Left ventricle myocardium inferior (tissue), 1 donor: ENCODE measurements around the gene EXTL1. TPM values are rescaled to one million over a fixed set of nuclear protein-coding genes. Genes with fewer than 3 reads are reported as not detected.

Experiments used
- DNase-seq: peaks from one replicate; pipeline ENCODE4 v3.0.0-alpha.2; 2020
- H3K27ac ChIP-seq: fragments of 200-600 bp; replicated peaks from 2 replicates; pipeline ENCODE4 v1.8.0; 2021
- H3K27me3 ChIP-seq: fragments of 200-600 bp; 2 replicates; pipeline ENCODE4 v1.8.0; 2021; ENCODE audit warnings: low read depth
- H3K36me3 ChIP-seq: fragments of 200-600 bp; 2 replicates; pipeline ENCODE4 v1.8.0; 2021
- H3K4me1 ChIP-seq: fragments of 200-600 bp; 2 replicates; pipeline ENCODE4 v1.8.0; 2021
- H3K4me3 ChIP-seq: fragments of 200-600 bp; 2 replicates; pipeline ENCODE4 v1.8.0; 2021; ENCODE audit warnings: mild to moderate bottlenecking, moderate library complexity
- H3K9me3 ChIP-seq: fragments of 200-600 bp; replicated peaks from 2 replicates; pipeline ENCODE4 v1.8.0; 2021
- CTCF ChIP-seq: fragments of 200-600 bp; IDR thresholded peaks from 2 replicates; pipeline ENCODE4 v1.8.0; 2021; ENCODE audit warnings: antibody characterized with exemption, mild to moderate bottlenecking, borderline replicate concordance
- intact Hi-C: fragments of 100-400 bp; cut with micrococcal nuclease; formaldehyde crosslinking; loops from one replicate; pipeline ENCODE4 v1.11.0; 2022
- total RNA-seq: library from RNA; stranded (reverse); fragmentation: NEBNext Ultra II Directional; extraction: Animal tissue kit (Norgen Biotek cat#: 25700); gene quantifications from one replicate; pipeline ENCODE4 v1.2.1, GENCODE V29; 2021
- donor health status: DM: no; HTN: yes; CAD: no; lungs with severe emphysema.

EXTL1 gene
- total RNA-seq, 1 donor from 2014 or later, result 11.3 TPM

- H3K4me3 ChIP-seq, result no peak overlapping the region
- no peak for DNase-seq
- H3K36me3 ChIP-seq, result no peaks in the 10 kb centered on the region
- no peak overlapping the region for H3K27ac ChIP-seq
- intact Hi-C loops, result no loop called here
- H3K9me3 ChIP-seq, result no peaks in the 10 kb centered on the region
- TF ChIP-seq CTCF, result no peak
- peaks cover 5% of the 10 kb centered on the region for H3K27me3 ChIP-seq
- peaks cover 20% of the 10 kb centered on the region for H3K4me1 ChIP-seq
Observed at GRCh38 chr1:26031611-26032220, 10.1 kb downstream of the EXTL1 start.

- Histone ChIP-seq H3K27ac (no peak overlapping the region), H3K36me3 (no peaks in the 10 kb centered on the region), H3K4me3 (no peak overlapping the region), H3K4me1 (peaks cover 31% of the 10 kb centered on the region), H3K9me3 (no peaks in the 10 kb centered on the region), H3K27me3 (peaks cover 8% of the 10 kb centered on the region)
- TF ChIP-seq CTCF, result no peak
- intact Hi-C loops, result no loop called here
- DNase-seq, result no peak
Observed at GRCh38 chr1:26032656-26033357, 11.2 kb downstream of the EXTL1 start.

GRCh38 chr1:26034504-26035202 is 13.1 kb downstream of the EXTL1 start:
- H3K27ac ChIP-seq, result peak overlapping the region; percentile 97
- no peak for TF ChIP-seq CTCF
- intact Hi-C loops, result no loop called here

GRCh38 chr1:26035203-26035958 is 13.8 kb downstream of the EXTL1 start:
- Histone ChIP-seq H3K4me3 (peak overlapping the region; percentile 93), H3K27me3 (peaks cover 8% of the 10 kb centered on the region), H3K27ac (peak overlapping the region; percentile 97), H3K4me1 (peaks cover 41% of the 10 kb centered on the region), H3K9me3 (no peaks in the 10 kb centered on the region), H3K36me3 (no peaks in the 10 kb centered on the region)
- DNase-seq, result peak; percentile 96
- TF ChIP-seq CTCF, result no peak
- intact Hi-C loops, result no loop called here

More at GRCh38 chr1:26034504-26035202, 13.1 kb downstream of the EXTL1 start:
- Histone ChIP-seq H3K36me3 (no peaks in the 10 kb centered on the region), H3K27me3 (peaks cover 8% of the 10 kb centered on the region), H3K4me3 (peak overlapping the region; percentile 93), H3K4me1 (peaks cover 41% of the 10 kb centered on the region), H3K9me3 (no peaks in the 10 kb centered on the region)
- no peak for DNase-seq
